ENCODE results near the gene ABLIM2.

Gene ABLIM2

GRCh38 chr4:8019396-8020365 is 138.9 kb downstream of the ABLIM2 start:
- no peak for DNase-seq

GRCh38 chr4:8016527-8016926 is 142.1 kb downstream of the ABLIM2 start:
- no peak for DNase-seq

- no peak for DNase-seq
These were observed 143.1 kb downstream of the ABLIM2 start for GRCh38 chr4:8015512-8015911.

GRCh38 chr4:8013976-8014726 is 144.5 kb downstream of the ABLIM2 start:
- no peak for DNase-seq

GRCh38 chr4:8012517-8012916 is 146.1 kb downstream of the ABLIM2 start:
- DNase-seq = no peak

DNA sequence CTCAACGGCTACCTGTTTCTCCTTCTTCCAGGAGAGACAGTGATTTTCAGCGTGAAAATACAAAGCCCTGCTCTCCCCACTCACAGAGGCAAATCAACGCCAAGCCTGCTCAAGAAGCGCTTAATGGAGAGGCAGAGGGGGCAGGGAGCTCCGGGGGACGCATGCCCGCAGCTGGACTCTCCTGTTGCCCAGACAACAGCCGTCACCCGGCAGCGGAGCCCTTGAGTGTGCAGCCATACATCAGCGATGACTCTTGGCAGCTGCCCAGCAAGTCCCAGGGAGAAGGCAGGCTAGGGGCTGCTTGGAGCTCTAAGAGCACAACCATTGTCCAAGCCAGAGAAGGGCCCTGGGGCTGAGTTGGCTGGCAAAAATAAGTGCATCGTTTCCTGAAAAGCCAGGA is 148.0 kb downstream of the ABLIM2 start:
- no peak for DNase-seq

- DNase-seq = no peak
These were observed 148.7 kb downstream of the ABLIM2 start for GRCh38 chr4:8009710-8010511.

DNA sequence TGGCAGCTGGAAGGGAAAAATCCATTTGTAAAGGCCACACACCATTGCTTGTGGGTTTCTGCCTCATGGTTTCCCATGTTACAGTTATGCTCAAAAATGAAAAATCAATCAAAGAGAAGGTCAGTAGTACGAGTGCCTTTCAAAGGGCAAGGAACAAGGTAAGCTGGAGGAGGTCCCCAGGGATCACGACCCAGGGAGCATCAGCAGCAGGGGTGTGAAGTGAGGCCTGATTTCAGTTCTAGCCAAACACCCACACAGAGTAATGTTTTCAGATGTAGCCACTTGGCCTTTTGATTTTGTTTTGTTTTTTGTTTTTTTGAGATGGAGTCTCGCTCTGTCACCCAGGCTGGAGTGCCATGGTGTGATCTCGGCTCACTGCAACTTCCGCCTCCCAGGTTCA is 149.5 kb downstream of the ABLIM2 start:
- no peak for DNase-seq

DNA sequence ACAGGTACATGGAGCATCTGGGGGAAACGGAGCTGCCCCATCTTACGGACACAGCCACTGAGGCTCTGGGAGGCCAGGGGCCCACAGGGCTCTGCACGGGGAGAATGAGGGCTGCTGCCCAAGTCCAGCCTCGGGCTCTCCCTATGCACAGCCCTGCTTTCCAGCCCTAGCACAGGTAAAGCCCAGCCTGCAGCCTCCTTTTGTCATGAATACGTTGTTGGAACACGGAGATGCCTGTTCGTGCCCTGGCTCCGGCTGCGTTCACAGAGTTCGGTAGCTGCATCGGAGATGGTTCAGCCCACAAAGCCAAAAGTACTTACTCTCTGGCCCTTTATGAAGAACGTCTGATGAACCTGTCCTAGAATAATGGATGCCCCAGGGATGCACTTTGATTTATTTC is 150.2 kb downstream of the ABLIM2 start:
- no peak for DNase-seq

DNA sequence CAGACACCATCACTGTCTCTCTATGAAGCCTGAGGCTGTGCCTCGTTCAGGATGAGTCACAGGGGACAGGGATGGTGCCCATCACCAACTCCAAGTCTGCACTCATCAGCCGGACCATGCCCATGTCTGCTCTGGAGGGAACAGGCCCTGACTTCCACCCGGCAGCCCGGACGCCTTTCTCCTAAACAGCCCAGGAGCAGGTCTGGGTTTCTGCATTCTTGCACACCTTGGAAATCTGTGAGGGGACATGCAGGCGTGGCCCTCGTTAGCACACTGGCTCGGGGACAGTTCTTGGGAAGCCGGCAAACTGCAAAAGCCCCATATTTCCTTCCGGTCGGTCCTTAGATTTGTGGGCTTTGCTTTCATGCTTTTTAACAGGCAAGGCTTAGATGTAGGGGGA is 151.0 kb downstream of the ABLIM2 start:
- no peak for DNase-seq

DNA sequence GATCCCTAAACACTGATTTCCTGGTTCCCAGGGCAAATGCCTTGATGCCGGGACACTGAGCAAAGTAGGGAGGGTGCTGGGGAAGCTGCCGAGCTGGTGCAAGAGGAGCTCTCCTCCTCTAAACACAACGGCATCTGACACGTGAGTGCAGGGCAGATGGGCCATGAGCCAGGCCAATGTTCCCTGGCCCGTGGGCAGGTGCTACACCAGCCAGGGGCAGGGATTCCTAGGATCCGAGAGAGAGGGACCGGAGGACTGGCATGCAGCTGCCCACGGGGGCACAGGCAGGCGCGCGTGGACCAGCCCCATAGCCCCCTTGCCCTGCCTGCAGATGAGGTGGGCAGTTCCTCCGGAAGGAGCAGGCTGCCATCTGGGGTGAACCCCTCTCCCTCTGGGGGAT is 152.1 kb downstream of the ABLIM2 start:
- DNase-seq = no peak

GRCh38 chr4:8005814-8006215 is 152.8 kb downstream of the ABLIM2 start:
- DNase-seq = no peak

DNA sequence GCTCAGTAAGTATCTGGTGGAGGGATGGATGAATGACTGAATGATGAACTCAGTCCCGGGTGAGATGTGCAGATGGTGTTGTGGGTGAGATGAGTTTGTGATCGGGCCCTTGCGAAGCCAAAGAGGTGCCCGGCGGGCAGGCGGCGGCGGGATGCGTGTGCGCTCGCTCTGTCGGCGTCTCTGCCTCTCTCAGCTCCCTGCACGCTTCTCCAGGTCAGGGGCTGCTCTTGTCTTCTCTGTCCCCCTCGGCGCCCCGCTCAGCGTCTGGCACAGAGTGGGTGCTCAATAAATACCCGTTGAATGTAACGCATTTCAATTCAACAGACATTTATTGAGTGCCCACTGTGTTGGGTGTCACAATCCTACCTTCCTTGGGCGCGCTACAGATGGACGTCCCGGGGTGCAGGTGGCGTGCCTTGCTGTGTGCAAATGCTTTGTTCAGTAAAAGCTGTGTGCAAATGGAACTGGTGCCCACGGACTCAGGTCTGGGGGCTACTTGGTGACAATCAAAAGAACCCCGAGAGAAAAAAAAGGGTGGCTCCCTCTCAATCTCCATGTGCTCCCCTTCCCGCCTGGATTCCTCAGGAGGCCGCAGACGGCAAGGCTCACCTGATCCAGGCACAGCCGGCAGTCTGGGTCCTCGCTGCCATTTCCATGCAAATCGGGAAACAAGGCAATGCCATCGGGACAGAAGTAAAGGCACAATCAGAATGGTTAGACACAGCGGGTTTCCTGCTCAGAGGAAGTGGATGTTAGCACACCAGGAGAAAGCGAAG is 153.4 kb downstream of the ABLIM2 start:
- no peak for DNase-seq

- DNase-seq = no peak
These were observed 154.5 kb downstream of the ABLIM2 start for GRCh38 chr4:8004066-8004465.

DNA sequence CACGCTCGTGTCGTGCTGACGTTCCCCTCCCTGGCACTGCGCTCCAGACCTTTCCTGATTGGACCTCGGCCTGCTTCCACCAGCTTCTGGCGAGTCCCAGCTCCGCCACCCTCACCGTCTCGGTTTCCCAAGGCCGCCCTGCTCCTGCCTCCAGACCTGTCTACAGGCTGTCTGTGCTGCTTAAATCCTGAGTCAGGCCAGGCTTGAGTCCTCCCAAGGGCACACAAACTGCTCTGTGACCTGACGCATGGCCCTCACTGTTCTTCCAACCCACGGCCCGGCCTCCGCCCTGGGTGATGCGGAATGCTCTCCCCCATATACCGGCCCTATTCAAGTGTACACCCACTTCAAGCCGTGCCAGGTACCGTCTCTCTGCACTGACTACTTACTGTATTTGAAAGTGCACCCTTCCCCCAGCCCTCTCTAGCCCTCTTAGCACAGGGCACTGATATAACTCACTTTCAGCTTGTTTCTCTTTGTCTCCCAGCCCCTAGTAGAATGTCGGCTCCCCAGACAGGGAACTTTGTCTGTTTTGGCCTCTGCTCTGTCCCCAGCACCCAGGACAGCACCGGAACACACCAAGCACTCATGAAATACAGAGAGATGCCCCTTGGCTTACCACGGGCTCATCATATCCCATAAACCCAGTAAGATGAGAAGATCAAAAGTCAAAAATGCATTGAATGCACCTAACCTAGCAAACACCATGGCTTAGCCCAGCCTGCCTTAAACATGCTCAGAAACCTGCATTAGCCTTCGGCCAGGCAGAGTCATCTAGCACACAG is 155.9 kb downstream of the ABLIM2 start:
- DNase-seq = no peak

DNA sequence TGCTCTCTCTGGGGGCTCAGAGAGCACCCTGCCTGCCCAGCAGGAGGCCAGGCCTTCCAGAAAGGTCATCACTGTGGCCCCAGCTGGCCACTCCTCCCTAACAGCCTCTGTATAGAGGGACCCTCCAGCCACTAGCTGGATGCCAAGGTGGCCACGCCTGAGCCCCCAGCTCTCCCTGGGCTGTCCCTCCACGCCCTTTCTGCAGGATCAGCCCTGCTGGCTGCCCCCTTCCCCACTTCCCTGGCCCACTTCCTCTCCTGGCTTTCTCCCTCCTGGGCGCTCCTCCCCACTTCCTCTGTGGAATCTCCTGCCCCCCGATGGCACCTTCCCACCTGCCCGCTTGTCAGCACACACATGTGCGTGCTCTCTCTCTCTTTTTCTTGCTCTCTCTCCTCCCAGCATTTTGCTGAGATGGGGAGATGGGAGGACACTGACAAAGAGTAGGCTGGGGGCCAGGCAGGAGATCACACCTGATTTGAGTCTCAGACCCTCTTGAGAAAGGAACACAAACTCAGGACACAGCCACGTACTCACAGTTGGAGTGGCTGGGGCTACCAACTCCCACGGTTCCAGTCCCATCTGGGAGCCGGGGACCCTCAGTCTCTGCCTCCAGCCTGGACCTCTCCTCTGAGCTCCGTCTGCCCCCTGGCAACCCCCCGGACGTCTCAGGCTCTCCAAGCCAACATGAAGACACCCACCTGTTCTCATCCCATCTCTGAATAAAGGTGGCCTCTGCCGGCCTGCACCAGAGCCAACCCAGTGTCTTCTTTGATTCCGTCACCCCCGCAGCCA is 156.9 kb downstream of the ABLIM2 start:
- no peak for DNase-seq

GRCh38 chr4:8000721-8001491 is 157.7 kb downstream of the ABLIM2 start:
- no peak for DNase-seq

GRCh38 chr4:8000247-8000646 is 158.4 kb downstream of the ABLIM2 start:
- DNase-seq = no peak

GRCh38 chr4:7999695-8000094 is 158.9 kb downstream of the ABLIM2 start:
- DNase-seq = no peak

DNA sequence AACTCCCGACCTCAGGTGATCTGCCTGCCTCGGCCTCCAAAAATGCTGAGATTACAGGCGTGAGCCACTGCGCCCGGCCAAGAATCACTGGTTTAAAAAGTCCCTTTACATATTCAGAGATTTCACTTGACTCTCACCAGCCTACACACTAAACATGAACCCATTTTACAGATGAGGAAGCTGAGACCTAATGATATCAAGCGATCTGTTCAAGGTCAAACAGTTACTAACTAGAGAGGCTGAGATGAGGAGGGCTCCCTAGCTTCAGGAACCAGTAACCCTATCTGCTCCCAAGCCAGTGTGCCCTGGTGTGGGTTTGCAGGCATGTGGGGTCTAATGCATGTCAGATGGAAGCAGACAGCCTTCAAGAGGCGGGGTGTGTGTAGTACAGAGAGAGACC is 159.3 kb downstream of the ABLIM2 start:
- no peak for DNase-seq

Data from effector CD4-positive, alpha-beta T cell (primary cell).